Measurements from ENCODE around the gene RXRB.

DNA sequence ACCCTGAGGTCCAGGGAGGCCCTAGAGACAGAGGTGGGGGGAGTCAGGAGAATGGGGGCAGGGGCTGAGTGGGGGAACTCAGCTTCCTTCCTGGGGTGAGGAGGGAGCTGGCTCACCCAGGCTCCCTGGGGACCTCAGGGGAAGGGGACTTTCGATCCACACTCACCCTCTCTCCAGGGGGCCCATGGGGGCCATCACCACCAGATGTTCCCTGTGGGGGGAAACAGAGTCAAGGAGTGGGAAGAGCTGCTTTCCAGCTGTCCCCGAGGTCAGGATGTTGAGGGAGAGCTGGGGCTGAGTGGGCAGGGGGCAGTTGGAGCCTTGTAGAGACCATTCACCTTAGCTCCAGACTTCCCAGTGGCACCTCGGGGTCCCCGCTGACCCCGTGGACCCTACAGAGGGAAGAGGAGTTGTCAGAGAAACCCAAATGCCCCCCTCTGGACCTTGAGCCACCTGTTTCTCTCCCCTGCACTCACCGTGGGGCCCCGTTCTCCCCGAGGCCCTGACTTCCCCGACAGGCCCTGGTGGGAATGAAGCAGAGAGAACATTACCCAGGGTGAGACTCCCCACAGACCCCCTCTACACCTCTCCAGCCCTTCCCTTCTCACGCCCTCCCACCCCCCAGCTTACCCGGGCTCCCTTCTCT, 26.8 kb downstream of the RXRB start:
- TF ChIP-seq, protein P1, sequence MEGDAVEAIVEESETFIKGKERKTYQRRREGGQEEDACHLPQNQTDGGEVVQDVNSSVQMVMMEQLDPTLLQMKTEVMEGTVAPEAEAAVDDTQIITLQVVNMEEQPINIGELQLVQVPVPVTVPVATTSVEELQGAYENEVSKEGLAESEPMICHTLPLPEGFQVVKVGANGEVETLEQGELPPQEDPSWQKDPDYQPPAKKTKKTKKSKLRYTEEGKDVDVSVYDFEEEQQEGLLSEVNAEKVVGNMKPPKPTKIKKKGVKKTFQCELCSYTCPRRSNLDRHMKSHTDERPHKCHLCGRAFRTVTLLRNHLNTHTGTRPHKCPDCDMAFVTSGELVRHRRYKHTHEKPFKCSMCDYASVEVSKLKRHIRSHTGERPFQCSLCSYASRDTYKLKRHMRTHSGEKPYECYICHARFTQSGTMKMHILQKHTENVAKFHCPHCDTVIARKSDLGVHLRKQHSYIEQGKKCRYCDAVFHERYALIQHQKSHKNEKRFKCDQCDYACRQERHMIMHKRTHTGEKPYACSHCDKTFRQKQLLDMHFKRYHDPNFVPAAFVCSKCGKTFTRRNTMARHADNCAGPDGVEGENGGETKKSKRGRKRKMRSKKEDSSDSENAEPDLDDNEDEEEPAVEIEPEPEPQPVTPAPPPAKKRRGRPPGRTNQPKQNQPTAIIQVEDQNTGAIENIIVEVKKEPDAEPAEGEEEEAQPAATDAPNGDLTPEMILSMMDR (conservative IDR thresholded peaks at IDR 0.05; ENCODE audit: low read length) = no peak
- TF ChIP-seq EZH2phosphoT487 (IDR thresholded peaks at IDR 0.05; ENCODE audit: borderline replicate concordance) = no peak
